ENCODE data around the gene SFN.

DNA sequence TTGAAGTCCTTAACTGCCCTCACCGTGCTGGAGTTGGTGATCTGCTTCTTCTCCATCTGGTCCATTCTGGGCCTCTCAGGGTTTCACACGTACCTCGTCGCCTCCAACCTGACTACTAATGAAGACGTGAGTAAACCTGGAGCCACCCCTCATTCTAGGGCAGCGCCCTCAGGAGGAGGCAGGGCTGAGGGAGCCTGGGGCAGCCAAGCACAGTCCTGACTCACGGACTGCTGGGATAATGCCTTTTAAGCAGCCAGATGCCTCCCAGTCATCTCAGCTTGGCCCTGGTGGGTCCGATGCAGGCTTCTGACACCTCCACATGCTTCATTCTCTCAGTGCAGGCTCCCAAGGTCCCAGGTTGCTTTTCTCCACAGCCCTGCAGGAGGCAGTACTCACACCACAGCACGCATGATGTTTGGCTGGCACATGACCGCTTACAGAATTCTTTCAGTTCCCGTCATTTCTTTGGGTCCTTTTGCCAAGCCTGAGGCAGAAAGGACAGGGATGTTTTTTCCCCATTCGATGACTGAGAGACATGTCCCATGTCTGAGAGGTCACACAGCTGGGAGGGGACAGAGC lies 11.8 kb upstream of the SFN start:
- TF ChIP-seq, protein P1, sequence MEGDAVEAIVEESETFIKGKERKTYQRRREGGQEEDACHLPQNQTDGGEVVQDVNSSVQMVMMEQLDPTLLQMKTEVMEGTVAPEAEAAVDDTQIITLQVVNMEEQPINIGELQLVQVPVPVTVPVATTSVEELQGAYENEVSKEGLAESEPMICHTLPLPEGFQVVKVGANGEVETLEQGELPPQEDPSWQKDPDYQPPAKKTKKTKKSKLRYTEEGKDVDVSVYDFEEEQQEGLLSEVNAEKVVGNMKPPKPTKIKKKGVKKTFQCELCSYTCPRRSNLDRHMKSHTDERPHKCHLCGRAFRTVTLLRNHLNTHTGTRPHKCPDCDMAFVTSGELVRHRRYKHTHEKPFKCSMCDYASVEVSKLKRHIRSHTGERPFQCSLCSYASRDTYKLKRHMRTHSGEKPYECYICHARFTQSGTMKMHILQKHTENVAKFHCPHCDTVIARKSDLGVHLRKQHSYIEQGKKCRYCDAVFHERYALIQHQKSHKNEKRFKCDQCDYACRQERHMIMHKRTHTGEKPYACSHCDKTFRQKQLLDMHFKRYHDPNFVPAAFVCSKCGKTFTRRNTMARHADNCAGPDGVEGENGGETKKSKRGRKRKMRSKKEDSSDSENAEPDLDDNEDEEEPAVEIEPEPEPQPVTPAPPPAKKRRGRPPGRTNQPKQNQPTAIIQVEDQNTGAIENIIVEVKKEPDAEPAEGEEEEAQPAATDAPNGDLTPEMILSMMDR (IDR thresholded peaks at IDR 0.05) = peak in 1 of 6 experiments; percentile 49
- peak in 1 of 4 donors; percentile 20 for TF ChIP-seq POLR2A (IDR thresholded peaks at IDR 0.05)

Data from esophagus squamous epithelium (tissue), 4 donors.